ENCODE measurements around the gene CD1C.
"Not testable (repeated sequence)": the region's sequence is repeated elsewhere in the genome, so short reads cannot be mapped to it uniquely, and the experiment has no call there.

CD1C gene

GRCh38 chr1:158329300-158329699 is 39.6 kb downstream of the CD1C start:
- no peak for DNase-seq (ENCODE audit: low read depth)

DNA sequence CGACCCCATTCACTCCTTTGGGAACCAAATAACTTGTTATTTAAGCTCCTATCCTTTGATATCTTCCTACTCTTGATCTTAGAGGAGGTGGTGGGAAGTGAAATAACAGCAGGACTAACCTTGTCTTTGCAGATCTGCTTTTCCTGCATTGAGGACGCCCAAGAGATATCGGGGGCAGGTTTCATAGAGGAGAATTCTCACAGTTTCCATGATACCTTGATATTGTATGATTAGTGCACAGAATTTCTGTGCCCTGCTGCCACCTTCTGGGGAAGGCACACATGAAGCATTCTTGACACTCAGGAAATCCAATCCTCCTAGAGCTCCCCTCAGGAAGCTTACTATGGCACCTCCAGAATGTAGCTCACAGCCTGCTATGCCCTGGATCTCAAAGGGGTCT is 40.0 kb downstream of the CD1C start:
- DNase-seq (ENCODE audit: low read depth), result no peak

GRCh38 chr1:158330391-158331105 is 40.8 kb downstream of the CD1C start:
- DNase-seq (ENCODE audit: low read depth), result no peak

GRCh38 chr1:158331106-158331425 is 41.3 kb downstream of the CD1C start:
- DNase-seq (ENCODE audit: low read depth), result no peak

DNA sequence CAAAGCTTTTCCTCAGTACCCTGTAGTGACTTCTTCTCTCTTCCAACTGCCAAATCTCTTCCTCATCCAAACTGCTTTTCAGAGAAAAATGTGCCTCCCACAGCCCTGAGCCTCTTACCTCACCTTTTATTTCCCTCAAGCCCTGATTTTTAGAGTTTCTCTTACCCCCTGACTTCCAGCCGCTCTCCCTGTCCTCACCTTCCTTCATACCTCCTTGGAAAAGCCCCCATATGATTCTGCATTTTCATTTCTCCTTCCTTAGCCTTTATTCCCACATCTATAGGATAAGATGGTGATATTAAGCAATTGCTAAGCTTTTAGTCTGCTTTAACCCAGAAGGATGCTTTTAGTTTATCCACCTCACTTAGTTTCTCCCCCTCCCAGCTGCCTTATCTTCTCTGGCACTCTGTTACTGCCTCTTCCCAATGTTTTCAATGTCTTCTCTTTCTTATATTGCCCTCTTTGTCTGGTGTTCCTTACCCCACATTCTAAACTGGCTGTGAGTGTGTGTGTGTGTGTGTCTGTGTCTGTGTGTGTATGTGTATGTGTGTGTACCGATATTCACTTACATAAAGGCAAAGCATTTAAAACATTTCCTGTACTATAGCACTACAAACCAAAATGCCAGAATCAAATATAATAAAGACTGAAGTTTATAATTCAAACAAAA is 41.9 kb downstream of the CD1C start, which contains the start of gene CD1B:
CD1B (minus strand) TSS at position 51 of the 670 bp plus-strand sequence. CDS start 108 bp downstream, outside the sequence.
- no peak for DNase-seq (ENCODE audit: low read depth)

GRCh38 chr1:158333405-158334155 is 43.9 kb downstream of the CD1C start:
- DNase-seq (ENCODE audit: low read depth), result no peak

DNA sequence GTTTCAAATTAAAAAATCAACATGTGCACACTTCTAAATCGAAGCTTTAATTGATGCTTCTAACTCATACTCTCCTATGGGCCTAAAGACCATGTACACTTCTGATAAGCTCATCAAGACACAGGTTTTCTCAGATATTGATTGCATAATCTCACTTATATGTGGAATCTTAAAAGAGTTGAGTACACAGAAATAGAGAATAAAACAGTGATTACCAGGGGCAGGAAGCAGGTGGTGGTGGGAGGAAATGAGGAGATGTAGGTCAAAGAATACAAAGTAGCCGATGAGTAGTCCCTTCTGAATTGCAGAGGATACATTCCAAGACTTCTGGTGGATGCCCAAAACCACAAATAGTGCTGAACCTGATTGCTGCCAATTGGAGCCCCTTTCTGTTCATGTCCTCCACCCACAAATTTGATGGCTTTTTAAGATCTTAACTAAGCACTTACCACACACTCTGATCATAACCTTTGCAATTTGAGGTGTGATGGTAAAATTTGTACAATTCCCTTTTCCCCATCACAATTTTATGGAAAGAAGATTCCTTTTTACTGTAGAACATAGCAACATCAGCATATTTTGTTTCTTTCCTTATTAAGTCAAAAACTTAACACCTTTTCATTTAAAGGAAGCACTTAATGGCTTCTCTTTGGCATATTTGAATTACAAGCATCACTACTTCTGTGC is 44.9 kb downstream of the CD1C start:
- no peak for DNase-seq (ENCODE audit: low read depth)

DNA sequence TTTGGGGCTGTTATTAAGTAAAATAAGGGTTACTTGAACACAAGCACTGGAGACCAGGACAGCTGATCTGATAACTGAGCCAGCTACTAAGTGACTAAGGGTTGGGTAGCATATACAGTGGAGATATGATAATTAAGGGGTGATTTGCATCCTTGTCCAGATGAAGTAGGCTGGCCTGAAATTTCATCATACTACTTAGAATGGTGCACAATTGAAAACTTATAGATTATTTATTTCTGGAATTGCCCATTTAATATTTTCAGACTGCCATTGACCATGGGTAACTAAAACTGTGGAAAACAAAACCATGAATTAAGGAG is 45.5 kb downstream of the CD1C start:
- DNase-seq (ENCODE audit: low read depth), result no peak

DNA sequence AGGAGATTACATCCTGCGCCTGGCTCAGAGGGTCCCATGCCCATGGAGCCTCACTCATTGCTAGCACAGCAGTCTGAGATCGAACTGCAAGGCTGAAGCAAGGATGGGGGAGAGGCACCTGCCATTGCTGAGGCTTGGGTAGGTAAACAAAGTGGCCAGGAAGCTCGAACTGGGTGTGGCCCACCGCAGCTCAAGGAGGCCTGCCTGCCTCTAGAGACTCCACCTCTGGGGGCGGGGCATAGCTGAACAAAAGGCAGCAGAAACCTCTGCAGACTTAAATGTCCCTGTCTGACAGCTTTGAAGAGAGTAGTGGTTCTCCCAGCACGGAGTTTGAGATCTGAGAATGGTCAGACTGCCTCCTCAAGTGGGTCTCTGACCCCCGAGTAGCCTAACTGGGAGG is 46.7 kb downstream of the CD1C start:
- DNase-seq (ENCODE audit: low read depth), result not testable (repeated sequence)
